Choroid plexus epithelial cell (primary cell): ENCODE results near the gene EPDR1.

Experiments used
- DNase-seq: peaks from one replicate; pipeline ENCODE4 v3.0.0-alpha.2; 2010; ENCODE audit warnings: low read depth
- H3K4me3 ChIP-seq: 2 replicates; pipeline ENCODE4 v1.5.1; 2011; ENCODE audit warnings: low read depth, mild to moderate bottlenecking, control low read depth, low read length, moderate library complexity
- TF ChIP-seq, protein P1 (sequence below): conservative IDR thresholded peaks from 2 replicates; pipeline ENCODE4 v1.5.1; 2011; ENCODE audit warnings: low read depth, mild to moderate bottlenecking, control low read depth, inconsistent platforms, low read length, moderate library complexity

Gene EPDR1

GRCh38 chr7:37918526-37918925, 1.9 kb upstream of the EPDR1 start:
- DNase-seq, result no peak
- TF ChIP-seq, protein P1, sequence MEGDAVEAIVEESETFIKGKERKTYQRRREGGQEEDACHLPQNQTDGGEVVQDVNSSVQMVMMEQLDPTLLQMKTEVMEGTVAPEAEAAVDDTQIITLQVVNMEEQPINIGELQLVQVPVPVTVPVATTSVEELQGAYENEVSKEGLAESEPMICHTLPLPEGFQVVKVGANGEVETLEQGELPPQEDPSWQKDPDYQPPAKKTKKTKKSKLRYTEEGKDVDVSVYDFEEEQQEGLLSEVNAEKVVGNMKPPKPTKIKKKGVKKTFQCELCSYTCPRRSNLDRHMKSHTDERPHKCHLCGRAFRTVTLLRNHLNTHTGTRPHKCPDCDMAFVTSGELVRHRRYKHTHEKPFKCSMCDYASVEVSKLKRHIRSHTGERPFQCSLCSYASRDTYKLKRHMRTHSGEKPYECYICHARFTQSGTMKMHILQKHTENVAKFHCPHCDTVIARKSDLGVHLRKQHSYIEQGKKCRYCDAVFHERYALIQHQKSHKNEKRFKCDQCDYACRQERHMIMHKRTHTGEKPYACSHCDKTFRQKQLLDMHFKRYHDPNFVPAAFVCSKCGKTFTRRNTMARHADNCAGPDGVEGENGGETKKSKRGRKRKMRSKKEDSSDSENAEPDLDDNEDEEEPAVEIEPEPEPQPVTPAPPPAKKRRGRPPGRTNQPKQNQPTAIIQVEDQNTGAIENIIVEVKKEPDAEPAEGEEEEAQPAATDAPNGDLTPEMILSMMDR, result no peak
- no peak overlapping the region for H3K4me3 ChIP-seq

- peak overlapping the region; percentile 61 for H3K4me3 ChIP-seq
- TF ChIP-seq, protein P1, result peak; percentile 29
- DNase-seq, result peak; percentile 60
Observed at GRCh38 chr7:37920849-37921805, 687 bp downstream of the EPDR1 start.

DNA sequence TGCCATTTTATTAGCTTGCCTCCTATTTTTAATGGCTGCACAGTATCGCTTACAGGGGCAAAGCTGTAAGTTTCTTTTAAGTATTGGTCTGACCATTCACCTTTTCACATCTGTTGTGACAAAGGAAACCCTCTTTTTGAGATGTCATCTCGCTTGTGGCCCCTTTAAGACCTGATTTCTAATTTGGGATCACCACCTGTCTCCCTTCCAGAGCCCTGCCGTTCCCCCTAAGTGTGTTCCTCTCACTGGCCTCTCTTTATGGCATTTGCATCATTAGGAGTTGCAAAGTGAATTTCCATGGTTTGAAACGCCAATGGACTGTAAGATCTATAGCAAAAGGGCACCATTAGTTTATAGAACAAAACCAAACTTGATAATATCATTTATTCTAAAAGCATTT, 1.4 kb downstream of the EPDR1 start:
- DNase-seq, result no peak
- H3K4me3 ChIP-seq, result no peak overlapping the region
- TF ChIP-seq, protein P1, result no peak

DNA sequence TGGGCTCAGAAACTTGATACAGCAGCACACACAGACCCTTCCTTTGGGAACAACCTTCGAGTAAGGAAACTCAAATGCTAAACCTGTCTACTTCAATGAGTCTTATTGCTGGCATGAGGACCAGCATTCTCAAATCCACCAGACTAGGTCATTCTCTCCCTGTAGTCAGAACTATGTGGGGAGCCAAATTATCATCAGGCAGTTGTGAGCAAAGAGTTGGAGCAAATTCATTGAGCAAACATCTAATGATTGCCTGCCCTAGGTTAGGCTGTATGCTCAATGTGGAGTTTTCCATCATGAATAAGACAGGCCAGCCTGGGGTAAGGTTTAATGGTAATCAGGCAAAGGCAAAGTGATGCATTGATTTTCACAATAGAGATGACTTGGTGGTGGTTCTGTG, 3.6 kb downstream of the EPDR1 start:
- TF ChIP-seq, protein P1, result no peak
- DNase-seq, result no peak
- H3K4me3 ChIP-seq, result no peak overlapping the region

GRCh38 chr7:37924491-37925041, 4.1 kb downstream of the EPDR1 start:
- no peak for DNase-seq
- H3K4me3 ChIP-seq, result no peak overlapping the region

DNA sequence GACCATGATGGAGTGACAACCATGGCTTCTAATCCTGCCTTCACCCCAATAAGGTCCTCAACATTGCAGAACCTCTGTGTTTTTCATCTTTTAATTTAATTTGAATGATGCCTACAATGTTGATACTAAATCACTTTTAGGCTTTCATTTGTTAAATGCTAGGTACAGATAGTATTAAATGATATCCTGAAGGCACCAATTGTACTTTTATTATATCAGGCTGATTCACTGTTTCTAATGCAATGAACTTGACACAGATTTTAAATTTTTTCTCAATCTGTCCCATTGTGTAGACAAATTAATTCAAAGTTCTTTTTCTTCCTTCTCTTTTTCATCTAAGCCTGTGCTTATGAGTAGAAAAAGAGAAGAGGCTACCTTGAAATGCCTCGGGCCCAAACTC, 5.2 kb downstream of the EPDR1 start:
- no peak for DNase-seq

More at GRCh38 chr7:37924491-37925041, 4.1 kb downstream of the EPDR1 start:
- TF ChIP-seq, protein P1, result no peak

More for the DNA sequence above, 5.2 kb downstream of the EPDR1 start:
- H3K4me3 ChIP-seq, result no peak overlapping the region
- TF ChIP-seq, protein P1, result no peak
